Dendritic cell treated with granulocyte-macrophage colony-stimulating factor and Interleukin-4, amounts not matched to agents 40 ng/mL and 50 ng/mL, for 4 days (primary cell): ENCODE results near the gene YPEL3.

ENCODE experiments used
- H3K27ac Mint-ChIP-seq: one replicate; pipeline ENCODE4 v1.8.0; 2022; ENCODE audit warnings: mild to moderate bottlenecking, mixed read lengths
- H3K27me3 Mint-ChIP-seq: one replicate; pipeline ENCODE4 v1.8.0; 2022; ENCODE audit warnings: mild to moderate bottlenecking, mixed read lengths
- H3K36me3 Mint-ChIP-seq: one replicate; pipeline ENCODE4 v1.8.0; 2022; ENCODE audit warnings: low read depth, mixed read lengths
- H3K4me1 Mint-ChIP-seq: one replicate; pipeline ENCODE4 v1.8.0; 2022; ENCODE audit warnings: low read depth, mixed read lengths
- H3K4me3 Mint-ChIP-seq: one replicate; pipeline ENCODE4 v1.8.0; 2022; ENCODE audit warnings: mild to moderate bottlenecking, moderate library complexity, mixed read lengths
- H3K9me3 Mint-ChIP-seq: one replicate; pipeline ENCODE4 v1.8.0; 2022; ENCODE audit warnings: mixed read lengths
- intact Hi-C: fragments of 100-400 bp; cut with micrococcal nuclease; formaldehyde crosslinking; loops from one replicate; pipeline ENCODE4 v1.15.0; 2022

The YPEL3 gene

DNA sequence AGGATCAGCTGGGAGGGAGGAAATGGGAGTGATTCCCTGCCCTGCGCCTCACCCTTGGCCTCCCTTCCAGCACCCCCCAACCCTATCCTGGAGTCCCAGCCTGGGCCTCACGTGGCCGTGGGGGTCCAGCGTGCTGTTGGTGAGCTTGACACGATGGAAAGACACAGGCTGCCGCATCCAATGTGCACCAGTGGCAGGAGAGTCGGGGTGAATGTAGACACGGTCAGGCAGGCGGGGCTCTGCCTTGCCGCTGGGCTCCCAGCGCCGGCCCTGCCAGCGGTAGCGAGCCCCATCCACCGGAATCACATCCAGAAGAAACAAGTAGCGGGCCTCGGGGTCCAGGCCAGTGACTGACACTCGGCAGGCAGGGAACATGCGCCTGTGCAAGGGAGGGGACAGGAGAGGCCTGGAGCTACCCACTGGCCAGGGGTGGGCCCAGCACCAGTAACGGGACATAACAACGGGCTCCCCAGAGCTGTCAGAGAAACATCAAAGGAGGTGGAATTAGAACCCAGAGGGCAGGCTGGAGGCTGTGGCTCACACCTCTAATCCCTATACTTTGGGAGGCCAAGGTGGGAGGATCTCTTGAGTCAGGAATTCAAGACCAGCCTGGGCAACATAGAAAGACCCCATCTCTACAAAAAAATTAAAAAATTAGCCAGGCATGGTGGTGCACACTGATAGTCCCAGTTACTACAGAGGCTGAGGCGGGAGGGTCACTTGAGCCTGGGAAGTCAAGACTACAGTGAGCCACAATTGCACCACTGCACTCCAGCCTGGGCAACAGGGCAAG, 7.0 kb downstream of the YPEL3 start:
- no peaks in the 10 kb centered on the region for H3K27me3 Mint-ChIP-seq
- peak overlapping the region; percentile 94 for H3K27ac Mint-ChIP-seq
- intact Hi-C loops = no loop called here
- peaks cover 8% of the 10 kb centered on the region for H3K9me3 Mint-ChIP-seq
- no peak overlapping the region for H3K4me3 Mint-ChIP-seq
- H3K36me3 Mint-ChIP-seq = peaks cover 51% of the 10 kb centered on the region
- H3K4me1 Mint-ChIP-seq = peaks cover 87% of the 10 kb centered on the region

GRCh38 chr16:30088237-30088831, 7.7 kb downstream of the YPEL3 start:
- Mint-ChIP-seq H3K9me3 (peaks cover 8% of the 10 kb centered on the region), H3K27me3 (no peaks in the 10 kb centered on the region), H3K4me1 (peaks cover 89% of the 10 kb centered on the region), H3K27ac (peak overlapping the region; percentile 94), H3K4me3 (no peak overlapping the region), H3K36me3 (peaks cover 51% of the 10 kb centered on the region)
- intact Hi-C loops = no loop called here

GRCh38 chr16:30087181-30087898, 8.7 kb downstream of the YPEL3 start:
- Mint-ChIP-seq H3K4me3 (peak overlapping the region; percentile 62), H3K9me3 (peaks cover 8% of the 10 kb centered on the region), H3K4me1 (peaks cover 89% of the 10 kb centered on the region), H3K27me3 (no peaks in the 10 kb centered on the region), H3K27ac (peak overlapping the region; percentile 84), H3K36me3 (peaks cover 61% of the 10 kb centered on the region)
- intact Hi-C loops = no loop called here

GRCh38 chr16:30086291-30087140, 9.5 kb downstream of the YPEL3 start:
- H3K4me1 Mint-ChIP-seq = peaks cover 83% of the 10 kb centered on the region
- peaks cover 8% of the 10 kb centered on the region for H3K9me3 Mint-ChIP-seq
- intact Hi-C loops = no loop called here
- H3K4me3 Mint-ChIP-seq = peak overlapping the region; percentile 62
- no peaks in the 10 kb centered on the region for H3K27me3 Mint-ChIP-seq
- H3K36me3 Mint-ChIP-seq = peaks cover 70% of the 10 kb centered on the region
- peak overlapping the region; percentile 84 for H3K27ac Mint-ChIP-seq

DNA sequence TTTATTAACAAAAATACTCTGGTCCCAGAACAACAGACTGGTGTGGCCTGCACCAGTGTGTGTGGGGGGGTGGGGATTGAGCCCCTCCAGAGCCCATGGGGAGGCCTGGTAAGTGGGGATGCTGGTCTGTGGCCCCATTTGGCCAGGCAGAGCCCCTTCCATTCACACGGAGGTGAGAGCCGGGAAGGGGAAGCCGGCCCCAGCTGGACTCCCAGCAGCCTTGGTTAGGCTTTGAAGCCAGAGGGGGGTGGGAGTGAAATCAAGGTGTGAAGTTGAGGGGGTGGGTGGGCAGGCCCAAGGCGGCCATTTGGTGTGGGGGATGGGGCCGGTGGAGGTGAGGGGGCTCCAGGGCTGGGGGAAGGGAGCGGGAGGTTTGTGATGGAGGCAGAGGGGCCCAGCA, 10.2 kb downstream of the YPEL3 start:
- Mint-ChIP-seq H3K27me3 (no peaks in the 10 kb centered on the region), H3K27ac (peak overlapping the region; percentile 84), H3K36me3 (peaks cover 77% of the 10 kb centered on the region), H3K9me3 (peaks cover 8% of the 10 kb centered on the region), H3K4me1 (peaks cover 76% of the 10 kb centered on the region), H3K4me3 (no peak overlapping the region)
- intact Hi-C loops = no loop called here

GRCh38 chr16:30085247-30085646, 10.8 kb downstream of the YPEL3 start:
- H3K27ac Mint-ChIP-seq = peak overlapping the region; percentile 84
- no peaks in the 10 kb centered on the region for H3K27me3 Mint-ChIP-seq
- peaks cover 8% of the 10 kb centered on the region for H3K9me3 Mint-ChIP-seq
- peaks cover 81% of the 10 kb centered on the region for H3K36me3 Mint-ChIP-seq
- H3K4me3 Mint-ChIP-seq = no peak overlapping the region
- intact Hi-C loops = no loop called here
- peaks cover 70% of the 10 kb centered on the region for H3K4me1 Mint-ChIP-seq

- Mint-ChIP-seq H3K27me3 (no peaks in the 10 kb centered on the region), H3K4me1 (peaks cover 65% of the 10 kb centered on the region), H3K9me3 (peaks cover 8% of the 10 kb centered on the region), H3K36me3 (peaks cover 84% of the 10 kb centered on the region), H3K27ac (no peak overlapping the region), H3K4me3 (no peak overlapping the region)
- intact Hi-C loops = no loop called here
Measured at GRCh38 chr16:30084816-30085159, 11.2 kb downstream of the YPEL3 start.

DNA sequence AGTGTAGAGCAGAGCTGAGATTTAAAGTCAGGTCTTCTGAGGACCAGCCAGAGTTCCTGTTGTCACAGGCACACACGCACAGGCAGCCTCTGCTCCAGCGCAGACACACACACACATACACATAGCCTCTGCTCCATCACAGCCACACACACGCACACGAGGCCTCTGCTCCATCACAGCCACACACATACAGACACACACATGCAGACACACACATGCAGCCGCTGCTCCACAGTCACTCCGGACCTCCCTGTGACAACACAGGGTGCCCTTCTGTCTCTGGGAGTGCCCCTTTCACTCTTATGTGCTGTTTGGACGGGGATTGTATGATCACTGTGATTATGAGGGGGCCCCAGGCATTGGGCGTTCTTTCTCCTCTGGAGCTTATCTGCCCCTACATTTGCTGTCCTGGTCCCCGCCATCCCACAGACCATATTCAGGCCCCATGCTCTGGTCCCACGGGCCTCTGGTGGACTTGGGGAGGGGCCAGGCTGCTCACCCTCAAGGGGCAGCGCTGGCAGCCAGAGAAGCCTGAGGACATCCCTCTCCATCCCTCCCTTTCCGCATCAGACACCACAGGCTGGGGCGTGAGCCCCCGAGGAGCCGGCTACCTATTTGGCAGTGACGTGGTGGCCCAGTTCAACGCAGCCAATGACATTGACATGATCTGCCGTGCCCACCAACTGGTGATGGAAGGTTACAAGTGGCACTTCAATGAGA, 11.8 kb downstream of the YPEL3 start:
- H3K9me3 Mint-ChIP-seq = peaks cover 8% of the 10 kb centered on the region
- H3K4me3 Mint-ChIP-seq = no peak overlapping the region
- H3K36me3 Mint-ChIP-seq = peaks cover 90% of the 10 kb centered on the region
- peaks cover 60% of the 10 kb centered on the region for H3K4me1 Mint-ChIP-seq
- intact Hi-C loops = no loop called here
- H3K27me3 Mint-ChIP-seq = no peaks in the 10 kb centered on the region
- H3K27ac Mint-ChIP-seq = no peak overlapping the region

GRCh38 chr16:30083216-30084055, 12.6 kb downstream of the YPEL3 start:
- Mint-ChIP-seq H3K27me3 (no peaks in the 10 kb centered on the region), H3K4me1 (peaks cover 58% of the 10 kb centered on the region), H3K36me3 (peaks cover 98% of the 10 kb centered on the region), H3K27ac (no peak overlapping the region), H3K9me3 (peaks cover 8% of the 10 kb centered on the region), H3K4me3 (no peak overlapping the region)
- intact Hi-C loops = no loop called here

- no peak overlapping the region for H3K27ac Mint-ChIP-seq
Measured at GRCh38 chr16:30082545-30083090, 13.4 kb downstream of the YPEL3 start.

GRCh38 chr16:30079480-30079879, 16.5 kb downstream of the YPEL3 start:
- H3K4me1 Mint-ChIP-seq = peaks cover 55% of the 10 kb centered on the region
- intact Hi-C loops = no loop called here
- H3K27ac Mint-ChIP-seq = no peak overlapping the region
- no peaks in the 10 kb centered on the region for H3K9me3 Mint-ChIP-seq
- H3K27me3 Mint-ChIP-seq = no peaks in the 10 kb centered on the region
- H3K4me3 Mint-ChIP-seq = no peak overlapping the region
- H3K36me3 Mint-ChIP-seq = peaks cover 92% of the 10 kb centered on the region

More at GRCh38 chr16:30082545-30083090, 13.4 kb downstream of the YPEL3 start:
- intact Hi-C loops = no loop called here
- peaks cover 98% of the 10 kb centered on the region for H3K36me3 Mint-ChIP-seq
- peaks cover 58% of the 10 kb centered on the region for H3K4me1 Mint-ChIP-seq
- H3K27me3 Mint-ChIP-seq = no peaks in the 10 kb centered on the region
- H3K4me3 Mint-ChIP-seq = no peak overlapping the region
- H3K9me3 Mint-ChIP-seq = peaks cover 4% of the 10 kb centered on the region

GRCh38 chr16:30078744-30079143, 17.3 kb downstream of the YPEL3 start:
- H3K27ac Mint-ChIP-seq = no peak overlapping the region
- H3K36me3 Mint-ChIP-seq = peaks cover 90% of the 10 kb centered on the region

More at GRCh38 chr16:30078744-30079143, 17.3 kb downstream of the YPEL3 start:
- Mint-ChIP-seq H3K4me3 (no peak overlapping the region), H3K4me1 (peaks cover 49% of the 10 kb centered on the region), H3K9me3 (no peaks in the 10 kb centered on the region), H3K27me3 (no peaks in the 10 kb centered on the region)
- intact Hi-C loops = no loop called here
